H1 (cell line): ENCODE data around the gene LMX1B. TPM values are rescaled to one million over a fixed set of nuclear protein-coding genes. Genes with fewer than 3 reads are reported as not detected.

Experiments
- CTCF ChIA-PET: fragments of 300-600 bp; sonication (Branson Sonifier 250); formaldehyde crosslinking; loops from one replicate; lab custom pipeline; 2021; ENCODE audit not compliant: partially characterized antibody; lab: Charles Lee
- POLR2A ChIA-PET: fragments of 300-600 bp; sonication (Branson Sonifier 250); formaldehyde crosslinking; loops from one replicate; lab custom pipeline; 2021; ENCODE audit warnings: inconsistent platforms; ENCODE audit not compliant: partially characterized antibody; lab: Charles Lee
- DNase-seq, 2 experiments: peaks; one replicate each; pipeline versions ENCODE4 v3.0.0 to v3.0.0-alpha.2; 2010 to 2022; ENCODE audit warnings: low spot score in 2 of 2, low read depth in 1 of 2, mixed read lengths in 1 of 2
- FAIRE-seq: peaks from 2 replicates; lab custom pipeline; 2011; peaks lifted over from hg19 to GRCh38; lab: Jason Lieb, UNC
- H2AFZ ChIP-seq: 2 replicates; pipeline ENCODE4 v1.8.1; 2012; ENCODE audit warnings: low read length, inconsistent platforms
- H2AK5ac ChIP-seq: 2 replicates; pipeline ENCODE4 v1.6.1; 2013; ENCODE audit warnings: low read depth, low read length
- H2BK120ac ChIP-seq: replicated peaks from 2 replicates; pipeline ENCODE3; 2013; ENCODE audit warnings: low read depth, low read length, inconsistent platforms
- H2BK12ac ChIP-seq: 2 replicates; pipeline ENCODE4 v1.6.1; 2013; ENCODE audit warnings: low read depth, low read length
- H2BK15ac ChIP-seq: 2 replicates; pipeline ENCODE4 v1.6.1; 2013; ENCODE audit warnings: low read length
- H2BK20ac ChIP-seq: 2 replicates; pipeline ENCODE4 v1.6.1; 2013; ENCODE audit warnings: low read length
- H2BK5ac ChIP-seq: 2 replicates; pipeline ENCODE4 v1.6.1; 2013; ENCODE audit warnings: low read depth, low read length
- H3K14ac ChIP-seq: 2 replicates; pipeline ENCODE4 v1.6.1; 2013; ENCODE audit warnings: inconsistent platforms; ENCODE audit not compliant: insufficient read length
- H3K18ac ChIP-seq: 2 replicates; pipeline ENCODE4 v1.6.1; 2013; ENCODE audit warnings: low read length; ENCODE audit errors: extremely low read depth
- H3K23ac ChIP-seq: 2 replicates; pipeline ENCODE4 v1.6.1; 2013; ENCODE audit warnings: inconsistent platforms; ENCODE audit not compliant: insufficient read length
- H3K23me2 ChIP-seq: 2 replicates; pipeline ENCODE4 v1.6.1; 2013; ENCODE audit warnings: low read depth, low read length
- H3K27ac ChIP-seq: 2 replicates; pipeline ENCODE4 v1.6.1; 2011; ENCODE audit warnings: low read depth, low read length, inconsistent platforms
- H3K27me3 ChIP-seq, 4 experiments: replicated peaks in 1 of 4; 1 replicate in 1 of 4; 2 replicates in 3 of 4; pipeline versions ENCODE4 v1.6.1 to v1.8.1; 2011 to 2013; ENCODE audit warnings: low read length in 3 of 4, mild to moderate bottlenecking in 3 of 4, inconsistent platforms in 2 of 4, mixed read lengths in 2 of 4, moderate library complexity in 1 of 4; ENCODE audit not compliant: control insufficient read depth in 3 of 4, insufficient read depth in 3 of 4; ENCODE audit errors: extremely low read depth in 1 of 4
- H3K36me3 ChIP-seq, 4 experiments: 2 replicates each; pipeline versions ENCODE4 v1.6.1 to v1.8.1; 2011 to 2013; ENCODE audit warnings: mild to moderate bottlenecking in 4 of 4, low read length in 3 of 4, moderate library complexity in 2 of 4, control low read depth in 1 of 4, inconsistent platforms in 1 of 4; ENCODE audit not compliant: insufficient read depth in 4 of 4, control insufficient read depth in 2 of 4
- H3K4ac ChIP-seq: replicated peaks from 2 replicates; pipeline ENCODE3; 2013; ENCODE audit warnings: low read length, low read depth, mixed read lengths, inconsistent platforms; ENCODE audit not compliant: insufficient read length
- H3K4me1 ChIP-seq, 4 experiments: replicated peaks in 1 of 4; 1 replicate in 1 of 4; 2 replicates in 3 of 4; pipeline versions ENCODE4 v1.6.1 to v1.8.1; 2011 to 2013; ENCODE audit warnings: low read length in 3 of 4, inconsistent platforms in 2 of 4, mixed read lengths in 1 of 4; ENCODE audit not compliant: insufficient read depth in 4 of 4, control insufficient read depth in 3 of 4
- H3K4me2 ChIP-seq, 2 experiments: 2 replicates each; pipeline versions ENCODE4 v1.6.1 to v1.8.1; 2011 to 2013; ENCODE audit warnings: low read depth in 2 of 2, low read length in 2 of 2, control low read depth in 1 of 2, inconsistent platforms in 1 of 2, mild to moderate bottlenecking in 1 of 2; ENCODE audit not compliant: insufficient read depth in 1 of 2
- H3K4me3 ChIP-seq, 4 experiments: fragments of 200-600, 300-600 bp in 1 of 4; sonication (generic), shearing (Covaris generic), sonication (Bioruptor Twin) in 1 of 4; 2 replicates each; pipeline versions ENCODE4 v1.5.1 to v1.8.1; 2011 to 2016; ENCODE audit warnings: low read length in 4 of 4, low read depth in 3 of 4, control low read depth in 2 of 4, inconsistent platforms in 2 of 4, mild to moderate bottlenecking in 2 of 4, mixed read lengths in 1 of 4, moderate library complexity in 1 of 4; ENCODE audit not compliant: insufficient read depth in 2 of 4; ENCODE audit errors: extremely low read depth in 1 of 4
- H3K56ac ChIP-seq: replicated peaks from 2 replicates; pipeline ENCODE3; 2013; ENCODE audit warnings: low read depth, mild to moderate bottlenecking, mixed read lengths, low read length, inconsistent platforms; ENCODE audit not compliant: insufficient read length
- H3K79me1 ChIP-seq: 2 replicates; pipeline ENCODE4 v1.6.1; 2013; ENCODE audit warnings: low read depth, low read length, control low read depth
- H3K79me2 ChIP-seq, 2 experiments: 2 replicates each; pipeline versions ENCODE4 v1.6.1 to v1.8.1; 2012 to 2013; ENCODE audit warnings: low read length in 2 of 2, mild to moderate bottlenecking in 2 of 2, inconsistent platforms in 1 of 2; ENCODE audit not compliant: insufficient read depth in 2 of 2, control insufficient read depth in 1 of 2
- H3K9ac ChIP-seq, 4 experiments: replicated peaks in 1 of 4; 1 replicate in 1 of 4; 2 replicates in 3 of 4; pipeline versions ENCODE4 v1.6.1 to v1.8.1; 2011 to 2013; ENCODE audit warnings: low read depth in 3 of 4, low read length in 3 of 4, control low read depth in 2 of 4, mild to moderate bottlenecking in 2 of 4, moderate library complexity in 2 of 4, inconsistent platforms in 1 of 4; ENCODE audit errors: extremely low read depth in 1 of 4
- H3K9me3 ChIP-seq, 2 experiments: 2 replicates each; pipeline versions ENCODE4 v1.6.1 to v1.8.1; 2012 to 2013; ENCODE audit warnings: mild to moderate bottlenecking in 2 of 2, moderate library complexity in 2 of 2, control low read depth in 1 of 2, inconsistent platforms in 1 of 2, low read depth in 1 of 2, low read length in 1 of 2, mixed read lengths in 1 of 2; ENCODE audit not compliant: insufficient read depth in 2 of 2
- H4K20me1 ChIP-seq, 2 experiments: replicated peaks in 1 of 2; 2 replicates each; pipeline versions ENCODE3 to v1.8.1; 2011 to 2013; ENCODE audit warnings: inconsistent platforms in 2 of 2, low read length in 2 of 2, mild to moderate bottlenecking in 1 of 2; ENCODE audit not compliant: insufficient read depth in 2 of 2, control insufficient read depth in 1 of 2
- H4K5ac ChIP-seq: 2 replicates; pipeline ENCODE4 v1.6.1; 2013; ENCODE audit warnings: low read length, low read depth, mixed read lengths, inconsistent platforms; ENCODE audit not compliant: insufficient read length
- H4K8ac ChIP-seq: 2 replicates; pipeline ENCODE4 v1.8.0; 2013; ENCODE audit warnings: mild to moderate bottlenecking, moderate library complexity, low read length, inconsistent platforms; ENCODE audit not compliant: insufficient read depth; ENCODE audit errors: extremely low read depth
- H4K91ac ChIP-seq: replicated peaks from 2 replicates; pipeline ENCODE3; 2013; ENCODE audit warnings: low read length, mixed read lengths, inconsistent platforms; ENCODE audit not compliant: insufficient read length
- CBX5 ChIP-seq: fragments of 300-800, 300-1000 bp; sonication (generic); IDR thresholded peaks from 2 replicates; pipeline ENCODE4 v1.7.1; 2016; ENCODE audit warnings: antibody characterized with exemption, low read length, low read depth
- EGR1 ChIP-seq: IDR thresholded peaks from 2 replicates; pipeline ENCODE4 v1.6.1; 2011; ENCODE audit warnings: low read depth, low read length, borderline replicate concordance
- SRF ChIP-seq: IDR thresholded peaks from 2 replicates; pipeline ENCODE4 v1.6.1; 2011; ENCODE audit warnings: mild to moderate bottlenecking, low read depth, low read length, moderate library complexity
- WGBS, 2 experiments: shearing (Covaris generic) in 1 of 2; methylation state at CpG; one replicate each; pipeline versions ENCODE4 v1.1.6 to v1.1.7; 2013 to 2015; ENCODE audit warnings: low lambda C conversion rate in 2 of 2, mixed read lengths in 2 of 2, inconsistent platforms in 1 of 2, low coverage in 1 of 2, missing lambda C conversion rate in 1 of 2; ENCODE audit not compliant: insufficient replicate concordance in 2 of 2, insufficient coverage in 1 of 2, insufficient read length in 1 of 2; ENCODE audit errors: extremely low coverage in 1 of 2, missing lambda C conversion rate in 1 of 2; 5-methylcytosine and 5-hydroxymethylcytosine counted together
- polyA plus RNA-seq, 7 experiments: library from polyadenylated mRNA; depleted of rRNA in 3 of 7; stranded (reverse) in 5 of 7; unstranded in 2 of 7; fragments of >200 nt in 5 of 7; fragments of 200-250 nt in 2 of 7; gene quantifications; 1 replicate in 5 of 7; 2 replicates in 1 of 7; 4 replicates in 1 of 7; pipeline versions ENCODE4 v1.2.1 to v1.2.3, GENCODE V29; 2011 to 2013; ENCODE audit warnings: missing spikeins in 2 of 7, mixed read lengths in 2 of 7
- total RNA-seq: library from RNA; stranded (reverse); fragmentation: NEBNext Ultra II Directional; extraction: Animal tissue kit (Norgen Biotek cat#: 25700); gene quantifications from 2 replicates; pipeline ENCODE4 v1.2.1, GENCODE V29; 2021

Gene LMX1B
- total and polyA plus RNA-seq, 2 of the 8 experiments (the other 6 are each of a cell fraction or from before 2014, with no cell fraction given) = 0.09 to 0.37 TPM

GRCh38 chr9:126605792-126606482 lies 7.8 kb upstream of the LMX1B start:
- TF ChIP-seq SRF = no peak
- no peak for TF ChIP-seq EGR1
- no peak for TF ChIP-seq CBX5
- TF ChIP-seq, all 59 proteins: peak for 0
- WGBS, 2 experiments = 88% methylated on average over 12 of the region's 12 CpGs; no CpG with 5 or more reads in 1 of the 2 experiments

More at GRCh38 chr9:126605792-126606482, 7.8 kb upstream of the LMX1B start:
- Histone ChIP-seq H3K23me2 (peaks cover 4% of the 10 kb centered on the region; the same call in 1 of the 2 replicates), H3K4me2 (no peak overlapping the region), H3K56ac (no peak overlapping the region), H3K4me3 (no peak overlapping the region), H4K20me1 (peaks cover 2 to 4% of the 10 kb centered on the region in 2 experiments), H2BK120ac (no peak overlapping the region), H3K79me1 (no peaks in the 10 kb centered on the region), H3K9ac (no peak overlapping the region), H3K14ac (no peak overlapping the region), H4K5ac (no peak overlapping the region), H2BK20ac (no peak overlapping the region), H3K18ac (no peak overlapping the region), H2BK15ac (no peak overlapping the region), H4K91ac (no peak overlapping the region), H3K36me3 (no peaks in the 10 kb centered on the region; a peak in 1 of 8 replicates), H3K27me3 (peaks cover 25 to 45% (median 37%) of the 10 kb centered on the region in 4 experiments), H3K4me1 (peaks cover 0 to 13% (median 10%) of the 10 kb centered on the region in 4 experiments; a peak in 6 of 7 replicates), H4K8ac (no peak overlapping the region), H2BK12ac (no peak overlapping the region), H3K23ac (no peak overlapping the region), H3K9me3 (no peaks in the 10 kb centered on the region), H3K27ac (no peak overlapping the region), H3K4ac (no peak overlapping the region), H2BK5ac (no peak overlapping the region), H2AK5ac (no peak overlapping the region), H3K79me2 (no peaks in the 10 kb centered on the region), H2AFZ (no peak overlapping the region)
- no peak for DNase-seq
- no peak for FAIRE-seq
- POLR2A ChIA-PET = no interaction called here
- CTCF ChIA-PET = interaction anchor here (1.7 to 5.8 kb wide), 4 partner anchors 25 to 106 kb away, joined by 4 to 54 read pairs (median 6); no protein-coding TSS in a partner anchor
